ENCODE data around the gene TPRX2.
"Not testable (repeated sequence)": the region's sequence is repeated elsewhere in the genome, so short reads cannot be mapped to it uniquely, and the experiment has no call there.

DNA sequence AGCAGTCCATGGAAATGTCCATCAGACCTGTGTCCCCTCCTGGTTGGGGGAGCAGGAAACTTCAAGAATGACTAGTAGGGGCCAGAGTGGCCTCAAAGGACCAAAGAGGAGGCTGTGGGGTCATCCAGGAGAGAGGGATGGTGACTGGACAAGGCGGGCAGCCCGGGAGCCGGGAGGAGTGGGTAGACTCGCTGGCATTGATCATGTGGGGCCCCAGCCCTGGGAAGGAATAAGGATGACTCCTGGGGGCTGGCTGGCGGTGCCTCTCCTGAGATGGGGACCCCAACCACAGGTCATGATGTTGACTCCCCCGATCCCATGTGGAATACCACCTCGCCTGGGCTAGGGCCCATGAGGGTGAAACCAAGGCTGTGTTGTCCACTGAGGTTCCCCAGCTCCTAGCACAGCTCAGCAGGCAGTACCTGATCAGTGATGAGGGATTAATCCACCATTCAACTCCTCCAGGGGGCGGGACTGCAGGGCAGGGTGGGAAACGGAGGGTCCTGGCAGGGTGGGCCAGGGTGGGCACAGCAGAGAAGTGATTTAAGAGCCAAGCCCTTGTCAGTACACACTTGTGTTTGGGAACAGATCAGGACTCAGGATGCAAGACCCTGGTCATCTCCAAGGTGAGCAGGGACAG lies at the start of gene TPRX2:
- not testable (repeated sequence) for TF ChIP-seq POLR2AphosphoS5, EP300, POLR2A (IDR thresholded peaks at IDR 0.05)
- TF ChIP-seq, protein P1, sequence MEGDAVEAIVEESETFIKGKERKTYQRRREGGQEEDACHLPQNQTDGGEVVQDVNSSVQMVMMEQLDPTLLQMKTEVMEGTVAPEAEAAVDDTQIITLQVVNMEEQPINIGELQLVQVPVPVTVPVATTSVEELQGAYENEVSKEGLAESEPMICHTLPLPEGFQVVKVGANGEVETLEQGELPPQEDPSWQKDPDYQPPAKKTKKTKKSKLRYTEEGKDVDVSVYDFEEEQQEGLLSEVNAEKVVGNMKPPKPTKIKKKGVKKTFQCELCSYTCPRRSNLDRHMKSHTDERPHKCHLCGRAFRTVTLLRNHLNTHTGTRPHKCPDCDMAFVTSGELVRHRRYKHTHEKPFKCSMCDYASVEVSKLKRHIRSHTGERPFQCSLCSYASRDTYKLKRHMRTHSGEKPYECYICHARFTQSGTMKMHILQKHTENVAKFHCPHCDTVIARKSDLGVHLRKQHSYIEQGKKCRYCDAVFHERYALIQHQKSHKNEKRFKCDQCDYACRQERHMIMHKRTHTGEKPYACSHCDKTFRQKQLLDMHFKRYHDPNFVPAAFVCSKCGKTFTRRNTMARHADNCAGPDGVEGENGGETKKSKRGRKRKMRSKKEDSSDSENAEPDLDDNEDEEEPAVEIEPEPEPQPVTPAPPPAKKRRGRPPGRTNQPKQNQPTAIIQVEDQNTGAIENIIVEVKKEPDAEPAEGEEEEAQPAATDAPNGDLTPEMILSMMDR (IDR thresholded peaks at IDR 0.05): not testable (repeated sequence)
